GM04504 (cell line): ENCODE results near the gene ATG7.
"Not testable (repeated sequence)": the region's sequence is repeated elsewhere in the genome, so short reads cannot be mapped to it uniquely, and the experiment has no call there.

ENCODE experiments used
- DNase-seq: peaks from one replicate; pipeline ENCODE4 v3.0.0-alpha.2; 2012; ENCODE audit warnings: low read depth

ATG7 gene

GRCh38 chr3:11390411-11391131 lies 118.4 kb downstream of the ATG7 start:
- DNase-seq = no peak

- no peak for DNase-seq
These were observed 119.1 kb downstream of the ATG7 start for GRCh38 chr3:11391174-11391879.

- peak; percentile 24 for DNase-seq
These were observed 120.0 kb downstream of the ATG7 start for GRCh38 chr3:11392014-11392859.

GRCh38 chr3:11392860-11393114 lies 120.6 kb downstream of the ATG7 start:
- no peak for DNase-seq

GRCh38 chr3:11393401-11393800 lies 121.2 kb downstream of the ATG7 start:
- DNase-seq = no peak

- no peak for DNase-seq
These were observed 122.2 kb downstream of the ATG7 start for GRCh38 chr3:11394392-11394791.

GRCh38 chr3:11400213-11400612 lies 128.0 kb downstream of the ATG7 start:
- DNase-seq = no peak

GRCh38 chr3:11401434-11401833 lies 129.2 kb downstream of the ATG7 start:
- DNase-seq = no peak

- DNase-seq = no peak
These were observed 133.1 kb downstream of the ATG7 start for GRCh38 chr3:11405323-11405722.

- DNase-seq = no peak
These were observed 135.4 kb downstream of the ATG7 start for GRCh38 chr3:11407644-11408043.

- DNase-seq = not testable (repeated sequence)
These were observed 136.2 kb downstream of the ATG7 start for GRCh38 chr3:11408324-11408859.

GRCh38 chr3:11410564-11410963 lies 138.4 kb downstream of the ATG7 start:
- DNase-seq = no peak

- DNase-seq = no peak
These were observed 139.8 kb downstream of the ATG7 start for GRCh38 chr3:11411956-11412355.

GRCh38 chr3:11413071-11413470 lies 140.9 kb downstream of the ATG7 start:
- DNase-seq = no peak

GRCh38 chr3:11415099-11415498 lies 142.9 kb downstream of the ATG7 start:
- no peak for DNase-seq

- DNase-seq = no peak
These were observed 147.9 kb downstream of the ATG7 start for GRCh38 chr3:11420066-11420465.

GRCh38 chr3:11422291-11422690 lies 150.1 kb downstream of the ATG7 start:
- no peak for DNase-seq

GRCh38 chr3:11423868-11424267 lies 151.7 kb downstream of the ATG7 start:
- DNase-seq = no peak

- no peak for DNase-seq
These were observed 152.1 kb downstream of the ATG7 start for GRCh38 chr3:11424277-11424676.

- DNase-seq = no peak
These were observed 158.0 kb downstream of the ATG7 start for GRCh38 chr3:11430207-11430606.

GRCh38 chr3:11430624-11431023 lies 158.4 kb downstream of the ATG7 start:
- DNase-seq = no peak

- no peak for DNase-seq
These were observed 159.1 kb downstream of the ATG7 start for GRCh38 chr3:11431319-11431718.

- DNase-seq = peak; percentile 92
These were observed 161.9 kb downstream of the ATG7 start for GRCh38 chr3:11434017-11434526.
